SIG-M5 treated with dmso at 0.1 percent for 504 hours (cell line): ENCODE measurements around the gene INPP5F.
"Not testable (repeated sequence)": the region's sequence is repeated elsewhere in the genome, so short reads cannot be mapped to it uniquely, and the experiment has no call there.

Experiments
- DNase-seq: peaks from one replicate; lab custom pipeline; 2025; ENCODE audit not compliant: unreplicated experiment; lab: John Stamatoyannopoulos, UW

The INPP5F gene

GRCh38 chr10:119776536-119776935, 50.7 kb downstream of the INPP5F start:
- no peak for DNase-seq

- DNase-seq, result no peak
Measured at GRCh38 chr10:119777686-119778085, 51.8 kb downstream of the INPP5F start.

GRCh38 chr10:119778776-119779445, 53.1 kb downstream of the INPP5F start:
- no peak for DNase-seq

- DNase-seq, result no peak
Measured at GRCh38 chr10:119780879-119781480, 55.1 kb downstream of the INPP5F start.

- DNase-seq, result no peak
Measured at GRCh38 chr10:119781498-119781897, 55.6 kb downstream of the INPP5F start.

GRCh38 chr10:119782981-119783664, 57.3 kb downstream of the INPP5F start:
- no peak for DNase-seq

GRCh38 chr10:119783665-119784027, 57.8 kb downstream of the INPP5F start:
- no peak for DNase-seq

GRCh38 chr10:119784340-119785067, 58.7 kb downstream of the INPP5F start:
- DNase-seq, result peak; percentile 95

GRCh38 chr10:119786117-119786769, 60.4 kb downstream of the INPP5F start:
- peak; percentile 95 for DNase-seq

GRCh38 chr10:119795101-119795500, 69.3 kb downstream of the INPP5F start:
- DNase-seq, result not testable (repeated sequence)

GRCh38 chr10:119796039-119796438, 70.2 kb downstream of the INPP5F start:
- DNase-seq, result no peak

GRCh38 chr10:119801176-119801575, 75.3 kb downstream of the INPP5F start:
- no peak for DNase-seq

- DNase-seq, result no peak
Measured at GRCh38 chr10:119801998-119802538, 76.2 kb downstream of the INPP5F start.

- DNase-seq, result no peak
Measured at GRCh38 chr10:119803264-119803663, 77.4 kb downstream of the INPP5F start.

- no peak for DNase-seq
Measured at GRCh38 chr10:119805702-119806230, 79.9 kb downstream of the INPP5F start.

GRCh38 chr10:119806334-119807130, 80.7 kb downstream of the INPP5F start:
- DNase-seq, result no peak

GRCh38 chr10:119807960-119808697, 82.3 kb downstream of the INPP5F start:
- no peak for DNase-seq

GRCh38 chr10:119811122-119811521, 85.3 kb downstream of the INPP5F start:
- no peak for DNase-seq

- no peak for DNase-seq
Measured at GRCh38 chr10:119812684-119813083, 86.8 kb downstream of the INPP5F start.
